ENCODE measurements around the gene SHISA8.

SHISA8 gene

DNA sequence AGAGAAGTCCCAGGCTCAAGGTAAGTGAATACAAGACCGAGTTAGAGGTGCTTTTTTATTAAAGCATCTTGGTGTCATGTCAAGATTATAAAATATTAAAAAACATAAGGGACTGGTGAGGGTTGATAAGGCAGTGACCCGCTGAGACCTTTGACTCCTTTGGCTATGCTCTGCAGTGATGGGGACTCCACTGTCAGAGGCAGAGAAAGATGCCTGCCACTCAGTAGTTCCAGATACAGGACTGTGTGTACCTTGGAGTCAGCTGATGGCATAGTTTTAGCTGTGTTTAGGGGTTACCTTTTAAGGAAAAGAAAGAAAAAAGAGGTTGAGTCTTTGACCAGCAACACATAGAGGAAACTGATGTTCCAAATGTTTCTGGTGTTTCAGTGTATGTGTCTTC, 40.8 kb downstream of the SHISA8 start:
- H3K27ac ChIP-seq (ENCODE audit: extremely low read depth, low read depth, low read length): no peak overlapping the region
- H3K4me1 ChIP-seq (ENCODE audit: control insufficient read depth, insufficient read depth, low read length): no peaks in the 10 kb centered on the region
- no peak for TF ChIP-seq ZNF138 (tag by site-specific recombination; IDR thresholded peaks at IDR 0.05; ENCODE audit: borderline replicate concordance)
- no peak for TF ChIP-seq ZFP41 (tag by site-specific recombination; IDR thresholded peaks at IDR 0.05; ENCODE audit: borderline replicate concordance)
- TF ChIP-seq ZNF76 (tag by site-specific recombination; IDR thresholded peaks at IDR 0.05; ENCODE audit: borderline replicate concordance, low read depth): no peak
- no peak for TF ChIP-seq ZNF558 (tag by site-specific recombination; IDR thresholded peaks at IDR 0.05)
- TF ChIP-seq, protein P1, sequence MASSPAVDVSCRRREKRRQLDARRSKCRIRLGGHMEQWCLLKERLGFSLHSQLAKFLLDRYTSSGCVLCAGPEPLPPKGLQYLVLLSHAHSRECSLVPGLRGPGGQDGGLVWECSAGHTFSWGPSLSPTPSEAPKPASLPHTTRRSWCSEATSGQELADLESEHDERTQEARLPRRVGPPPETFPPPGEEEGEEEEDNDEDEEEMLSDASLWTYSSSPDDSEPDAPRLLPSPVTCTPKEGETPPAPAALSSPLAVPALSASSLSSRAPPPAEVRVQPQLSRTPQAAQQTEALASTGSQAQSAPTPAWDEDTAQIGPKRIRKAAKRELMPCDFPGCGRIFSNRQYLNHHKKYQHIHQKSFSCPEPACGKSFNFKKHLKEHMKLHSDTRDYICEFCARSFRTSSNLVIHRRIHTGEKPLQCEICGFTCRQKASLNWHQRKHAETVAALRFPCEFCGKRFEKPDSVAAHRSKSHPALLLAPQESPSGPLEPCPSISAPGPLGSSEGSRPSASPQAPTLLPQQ (tag by site-specific recombination; IDR thresholded peaks at IDR 0.05): no peak
- no peak overlapping the region for H3K4me3 ChIP-seq (ENCODE audit: low read depth, low read length)
- no peaks in the 10 kb centered on the region for H3K9me3 ChIP-seq (ENCODE audit: control insufficient read depth, insufficient read depth, low read depth, low read length)
- peaks cover 57 to 72% of the 10 kb centered on the region in 2 experiments for H3K36me3 ChIP-seq (ENCODE audit: control insufficient read depth in 2 of 2, insufficient read depth in 1 of 2, low read length in 2 of 2)
- CTCF ChIA-PET: interaction anchor here (1.3 to 2.2 kb wide), 3 partner anchors 10 to 571 kb away, joined by 4 to 6 read pairs (median 5); no protein-coding TSS in a partner anchor
- POLR2A ChIA-PET: no interaction called here

DNA sequence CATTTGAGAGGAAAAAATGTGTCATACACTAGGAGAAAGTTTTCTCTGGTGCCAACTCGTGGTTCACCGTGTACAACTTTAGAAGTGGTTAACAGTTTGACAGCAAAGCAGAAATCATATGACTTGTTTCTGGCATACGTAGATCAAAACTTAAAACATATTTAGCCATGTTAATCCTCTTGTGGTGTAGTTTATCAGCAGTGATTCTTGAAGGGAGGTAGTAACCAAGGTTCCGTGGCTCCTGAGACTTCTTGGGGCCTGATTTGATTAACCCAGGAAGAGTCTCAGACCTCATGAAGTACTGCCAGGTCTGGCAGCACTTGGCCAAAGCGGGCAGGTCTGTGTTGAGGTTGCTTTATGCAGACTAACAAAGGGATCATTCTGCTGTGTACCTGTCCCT, 41.5 kb downstream of the SHISA8 start:
- no peak for TF ChIP-seq ZNF585B (tag by site-specific recombination; IDR thresholded peaks at IDR 0.05)
- TF ChIP-seq GFI1B (tag by site-specific recombination; IDR thresholded peaks at IDR 0.05): no peak
- no peak for TF ChIP-seq ZNF211 (tag by site-specific recombination; IDR thresholded peaks at IDR 0.05; ENCODE audit: low read depth)
- TF ChIP-seq ZNF707 (tag by site-specific recombination; IDR thresholded peaks at IDR 0.05): no peak
- TF ChIP-seq ZFHX2 (tag by site-specific recombination; conservative IDR thresholded peaks at IDR 0.05): no peak
- TF ChIP-seq ZNF433 (tag by site-specific recombination; IDR thresholded peaks at IDR 0.05; ENCODE audit: low read depth): no peak
- TF ChIP-seq ZNF133 (tag by site-specific recombination; IDR thresholded peaks at IDR 0.05): no peak
- no peak for TF ChIP-seq ZEB2 (tag by site-specific recombination; IDR thresholded peaks at IDR 0.05)
- TF ChIP-seq KLF7 (tag by site-specific recombination; IDR thresholded peaks at IDR 0.05; ENCODE audit: borderline replicate concordance): no peak
- H3K27ac ChIP-seq (ENCODE audit: extremely low read depth, low read depth, low read length): no peak overlapping the region
- H3K4me3 ChIP-seq (ENCODE audit: low read depth, low read length): no peak overlapping the region
- CTCF ChIA-PET: interaction anchor here (1.1 to 1.3 kb wide), 2 partner anchors 9 to 51 kb away, joined by 3 to 6 read pairs; no protein-coding TSS in a partner anchor
- no peaks in the 10 kb centered on the region for H3K9me3 ChIP-seq (ENCODE audit: control insufficient read depth, insufficient read depth, low read depth, low read length)
- peaks cover 62 to 72% of the 10 kb centered on the region in 2 experiments for H3K36me3 ChIP-seq (ENCODE audit: control insufficient read depth in 2 of 2, insufficient read depth in 1 of 2, low read length in 2 of 2)
- POLR2A ChIA-PET: interaction anchor here (0.7 kb wide), 1 partner anchor 303 kb away, joined by 3 read pairs; no protein-coding TSS in a partner anchor
- H3K4me1 ChIP-seq (ENCODE audit: control insufficient read depth, insufficient read depth, low read length): no peaks in the 10 kb centered on the region

DNA sequence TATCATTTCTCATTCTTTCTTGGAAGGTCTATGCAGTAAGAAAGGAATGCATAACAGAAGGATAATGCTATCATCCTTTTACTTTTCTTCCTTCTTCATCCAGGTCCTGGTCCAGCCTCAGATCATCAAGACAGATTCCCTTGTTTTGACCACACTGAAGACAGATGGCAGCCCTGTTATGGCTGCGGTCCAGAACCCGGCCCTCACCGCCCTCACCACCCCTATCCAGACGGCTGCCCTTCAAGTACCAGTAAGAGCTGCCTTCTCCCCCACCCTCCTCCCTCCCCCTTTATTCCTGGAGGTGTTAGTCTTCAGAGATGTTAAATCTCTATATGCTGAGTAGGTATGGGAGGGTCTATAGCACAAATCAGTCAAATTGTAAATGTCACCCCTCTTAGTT, 44.1 kb downstream of the SHISA8 start:
- CTCF ChIA-PET: interaction anchor here (0.8 to 2.7 kb wide), 4 partner anchors 13 to 573 kb away, joined by 3 to 16 read pairs (median 4); no protein-coding TSS in a partner anchor
- no peaks in the 10 kb centered on the region for H3K9me3 ChIP-seq (ENCODE audit: control insufficient read depth, insufficient read depth, low read depth, low read length)
- H3K4me1 ChIP-seq (ENCODE audit: control insufficient read depth, insufficient read depth, low read length): no peaks in the 10 kb centered on the region
- POLR2A ChIA-PET: interaction anchor here (0.6 kb wide), 1 partner anchor 603 kb away, joined by 5 read pairs; no protein-coding TSS in a partner anchor
- no peak overlapping the region for H3K27ac ChIP-seq (ENCODE audit: extremely low read depth, low read depth, low read length)
- H3K36me3 ChIP-seq (ENCODE audit: control insufficient read depth in 2 of 2, insufficient read depth in 1 of 2, low read length in 2 of 2): peaks cover 67 to 71% of the 10 kb centered on the region in 2 experiments
- no peak overlapping the region for H3K4me3 ChIP-seq (ENCODE audit: low read depth, low read length)
- TF ChIP-seq HOXC10 (CRISPR knock-in tag; IDR thresholded peaks at IDR 0.05): no peak
- TF ChIP-seq ZNF391 (tag by site-specific recombination; IDR thresholded peaks at IDR 0.05; ENCODE audit: borderline replicate concordance, low read depth): no peak
- TF ChIP-seq, protein P2, sequence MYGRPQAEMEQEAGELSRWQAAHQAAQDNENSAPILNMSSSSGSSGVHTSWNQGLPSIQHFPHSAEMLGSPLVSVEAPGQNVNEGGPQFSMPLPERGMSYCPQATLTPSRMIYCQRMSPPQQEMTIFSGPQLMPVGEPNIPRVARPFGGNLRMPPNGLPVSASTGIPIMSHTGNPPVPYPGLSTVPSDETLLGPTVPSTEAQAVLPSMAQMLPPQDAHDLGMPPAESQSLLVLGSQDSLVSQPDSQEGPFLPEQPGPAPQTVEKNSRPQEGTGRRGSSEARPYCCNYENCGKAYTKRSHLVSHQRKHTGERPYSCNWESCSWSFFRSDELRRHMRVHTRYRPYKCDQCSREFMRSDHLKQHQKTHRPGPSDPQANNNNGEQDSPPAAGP (tag by site-specific recombination; IDR thresholded peaks at IDR 0.05): no peak
- no peak for TF ChIP-seq ZNF76 (tag by site-specific recombination; IDR thresholded peaks at IDR 0.05; ENCODE audit: borderline replicate concordance, low read depth)
- TF ChIP-seq, protein P3, sequence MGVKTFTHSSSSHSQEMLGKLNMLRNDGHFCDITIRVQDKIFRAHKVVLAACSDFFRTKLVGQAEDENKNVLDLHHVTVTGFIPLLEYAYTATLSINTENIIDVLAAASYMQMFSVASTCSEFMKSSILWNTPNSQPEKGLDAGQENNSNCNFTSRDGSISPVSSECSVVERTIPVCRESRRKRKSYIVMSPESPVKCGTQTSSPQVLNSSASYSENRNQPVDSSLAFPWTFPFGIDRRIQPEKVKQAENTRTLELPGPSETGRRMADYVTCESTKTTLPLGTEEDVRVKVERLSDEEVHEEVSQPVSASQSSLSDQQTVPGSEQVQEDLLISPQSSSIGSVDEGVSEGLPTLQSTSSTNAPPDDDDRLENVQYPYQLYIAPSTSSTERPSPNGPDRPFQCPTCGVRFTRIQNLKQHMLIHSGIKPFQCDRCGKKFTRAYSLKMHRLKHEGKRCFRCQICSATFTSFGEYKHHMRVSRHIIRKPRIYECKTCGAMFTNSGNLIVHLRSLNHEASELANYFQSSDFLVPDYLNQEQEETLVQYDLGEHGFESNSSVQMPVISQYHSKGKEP (tag by site-specific recombination; IDR thresholded peaks at IDR 0.05): no peak
- no peak for TF ChIP-seq ZNF555 (tag by site-specific recombination; conservative IDR thresholded peaks at IDR 0.05)
- TF ChIP-seq, protein P4, sequence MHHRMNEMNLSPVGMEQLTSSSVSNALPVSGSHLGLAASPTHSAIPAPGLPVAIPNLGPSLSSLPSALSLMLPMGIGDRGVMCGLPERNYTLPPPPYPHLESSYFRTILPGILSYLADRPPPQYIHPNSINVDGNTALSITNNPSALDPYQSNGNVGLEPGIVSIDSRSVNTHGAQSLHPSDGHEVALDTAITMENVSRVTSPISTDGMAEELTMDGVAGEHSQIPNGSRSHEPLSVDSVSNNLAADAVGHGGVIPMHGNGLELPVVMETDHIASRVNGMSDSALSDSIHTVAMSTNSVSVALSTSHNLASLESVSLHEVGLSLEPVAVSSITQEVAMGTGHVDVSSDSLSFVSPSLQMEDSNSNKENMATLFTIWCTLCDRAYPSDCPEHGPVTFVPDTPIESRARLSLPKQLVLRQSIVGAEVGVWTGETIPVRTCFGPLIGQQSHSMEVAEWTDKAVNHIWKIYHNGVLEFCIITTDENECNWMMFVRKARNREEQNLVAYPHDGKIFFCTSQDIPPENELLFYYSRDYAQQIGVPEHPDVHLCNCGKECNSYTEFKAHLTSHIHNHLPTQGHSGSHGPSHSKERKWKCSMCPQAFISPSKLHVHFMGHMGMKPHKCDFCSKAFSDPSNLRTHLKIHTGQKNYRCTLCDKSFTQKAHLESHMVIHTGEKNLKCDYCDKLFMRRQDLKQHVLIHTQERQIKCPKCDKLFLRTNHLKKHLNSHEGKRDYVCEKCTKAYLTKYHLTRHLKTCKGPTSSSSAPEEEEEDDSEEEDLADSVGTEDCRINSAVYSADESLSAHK (tag by site-specific recombination; IDR thresholded peaks at IDR 0.05): no peak
- TF ChIP-seq GLI2 (tag by site-specific recombination; IDR thresholded peaks at IDR 0.05; ENCODE audit: borderline replicate concordance, low read depth): no peak
- TF ChIP-seq ZNF529 (tag by site-specific recombination; IDR thresholded peaks at IDR 0.05; ENCODE audit: insufficient replicate concordance): no peak

Measured in HEK293 (cell line).